ENCODE results near the gene FARP1. TPM values are rescaled to one million over a fixed set of nuclear protein-coding genes. Genes with fewer than 3 reads are reported as not detected.

Gene FARP1
- total and polyA plus RNA-seq, 2 of the 8 experiments (the other 6 are each of a cell fraction or from before 2014, with no cell fraction given): 24.7 to 104 TPM

- TF ChIP-seq TAF1 (IDR thresholded peaks at IDR 0.05; ENCODE audit: low read depth, low read length): no peak
- TF ChIP-seq POU5F1 (IDR thresholded peaks at IDR 0.05; ENCODE audit: low read depth, low read length): no peak
These were observed 339.9 kb downstream of the FARP1 start (continued) for GRCh38 chr13:98482476-98483444.

Data from H1 (cell line).